NCI-H187 (cell line): ENCODE measurements around the gene TRIM71.
"Not testable (repeated sequence)": the region's sequence is repeated elsewhere in the genome, so short reads cannot be mapped to it uniquely, and the experiment has no call there.

Source experiments
- DNase-seq, 2 experiments: peaks; one replicate each; lab custom pipeline; 2025; lab: John Stamatoyannopoulos, UW

TRIM71 gene

GRCh38 chr3:32934150-32934742, 116.4 kb downstream of the TRIM71 start:
- DNase-seq, result no peak

GRCh38 chr3:32937331-32937730, 119.5 kb downstream of the TRIM71 start:
- no peak for DNase-seq

DNA sequence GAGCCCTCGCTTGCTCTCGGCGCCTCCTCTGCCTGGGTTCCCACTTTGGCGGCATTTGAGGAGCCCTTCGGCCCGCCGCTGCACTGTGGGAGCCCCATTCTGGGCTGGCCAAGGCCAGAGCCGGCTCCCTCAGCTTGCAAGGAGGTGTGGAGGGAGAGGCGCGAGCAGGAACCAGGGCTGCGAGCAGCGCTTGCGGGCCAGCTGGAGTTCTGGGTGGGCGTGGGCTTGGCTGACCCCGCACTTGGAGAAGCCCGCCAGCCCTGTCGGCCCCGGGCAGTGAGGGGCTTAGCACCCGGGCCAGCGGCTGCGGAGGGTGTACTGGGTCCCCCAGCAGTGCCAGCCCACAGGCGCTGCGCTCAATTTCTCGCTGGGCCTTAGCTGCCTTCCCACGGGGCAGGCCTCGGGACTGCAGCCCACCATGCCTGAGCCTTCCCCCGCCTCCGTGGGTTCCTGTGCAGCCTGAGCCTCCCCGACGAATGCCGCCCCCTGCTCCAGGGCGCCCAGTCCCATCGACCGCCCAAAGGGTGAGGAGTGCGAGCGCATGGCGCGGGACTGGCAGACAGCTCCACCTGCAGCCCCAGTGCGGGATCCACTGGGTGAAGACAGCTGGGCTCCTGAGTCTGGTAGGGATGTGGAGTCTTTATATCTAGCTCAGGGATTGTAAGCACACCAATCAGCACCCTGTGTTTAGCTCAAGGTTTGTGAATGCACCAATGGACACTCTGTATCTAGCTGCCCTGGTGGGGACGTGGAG, 121.9 kb downstream of the TRIM71 start:
- not testable (repeated sequence) for DNase-seq

GRCh38 chr3:32940726-32941125, 122.9 kb downstream of the TRIM71 start:
- no peak for DNase-seq

DNA sequence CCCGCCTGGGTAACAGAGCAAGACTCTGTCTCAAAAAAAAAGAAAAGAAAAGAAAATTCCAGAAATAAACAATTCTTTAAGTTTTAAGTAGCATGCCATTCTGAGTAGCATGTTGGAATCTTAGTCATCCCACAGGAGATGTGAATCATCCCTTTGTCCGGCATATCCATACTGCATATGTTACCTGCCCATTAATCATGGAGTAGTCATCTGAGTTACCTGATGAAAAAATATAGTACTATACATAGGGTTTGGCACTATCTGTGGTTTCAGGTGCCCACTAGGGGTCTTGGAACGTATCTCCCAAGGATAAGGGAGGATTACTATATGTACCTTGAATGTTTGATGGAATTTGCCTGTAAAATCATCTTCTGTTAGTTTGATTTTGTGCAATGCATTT, 127.3 kb downstream of the TRIM71 start:
- no peak for DNase-seq

- not testable (repeated sequence) for DNase-seq
Measured at GRCh38 chr3:32945598-32945997, 127.8 kb downstream of the TRIM71 start.

DNA sequence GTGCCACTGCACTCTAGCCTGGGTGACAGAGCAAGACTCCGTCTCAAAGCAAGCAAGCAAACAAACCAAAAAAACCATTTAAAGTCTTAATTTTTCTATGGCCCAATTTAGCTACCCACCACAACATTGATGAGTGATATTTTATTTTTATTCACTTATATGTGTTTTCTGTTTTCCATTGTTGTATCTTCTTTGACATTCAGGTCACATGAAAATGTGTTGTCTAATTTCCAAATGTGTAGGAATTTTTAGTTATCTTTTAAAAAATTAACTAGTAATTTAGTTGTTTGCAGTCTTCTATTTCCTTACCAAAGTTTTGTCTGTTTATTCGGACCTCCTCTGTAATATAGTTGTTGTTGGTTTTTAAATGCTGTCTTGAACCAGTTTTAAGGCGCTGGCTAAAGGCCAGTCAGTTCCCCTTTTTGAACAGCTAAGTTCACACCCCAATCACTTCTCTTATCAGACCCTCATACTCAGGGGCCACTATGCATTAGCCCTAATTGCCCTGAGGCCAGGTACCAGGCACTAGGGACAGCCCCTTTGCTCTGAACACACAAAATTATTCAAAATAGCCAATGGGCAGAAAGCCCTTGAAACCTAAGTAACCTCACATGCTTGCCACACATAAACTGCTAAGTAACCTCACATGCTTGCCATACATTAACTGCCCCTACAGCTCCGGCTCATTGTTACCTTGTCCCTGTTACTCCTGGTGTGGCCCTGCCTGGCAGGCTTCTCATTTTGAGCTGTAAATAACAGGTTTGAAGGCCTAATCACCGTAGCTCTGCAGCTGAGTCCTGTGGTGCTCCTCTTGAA, 129.4 kb downstream of the TRIM71 start:
- no peak for DNase-seq
